GM18511 (cell line): ENCODE data around the gene CELA1.
"Not testable (repeated sequence)": the region's sequence is repeated elsewhere in the genome, so short reads cannot be mapped to it uniquely, and the experiment has no call there.

Source experiments
- ATAC-seq: cut with Tn5 transposase; IDR thresholded peaks from one replicate; pipeline ENCODE4 v1.9.1; 2021; ENCODE audit warnings: mild to moderate bottlenecking, moderate library complexity; ENCODE audit not compliant: unreplicated experiment

CELA1 gene

GRCh38 chr12:51349026-51349425 lies 2.5 kb upstream of the CELA1 start:
- no peak for ATAC-seq

GRCh38 chr12:51348116-51348515 lies 1.6 kb upstream of the CELA1 start:
- ATAC-seq: no peak

GRCh38 chr12:51345681-51346080 lies 798 bp downstream of the CELA1 start:
- ATAC-seq: no peak

GRCh38 chr12:51343201-51343600 lies 3.3 kb downstream of the CELA1 start:
- ATAC-seq: no peak

- ATAC-seq: no peak
These were observed 4.1 kb downstream of the CELA1 start for GRCh38 chr12:51342416-51342815.

GRCh38 chr12:51341251-51342007 lies 5.0 kb downstream of the CELA1 start:
- ATAC-seq: no peak

GRCh38 chr12:51339750-51340149 lies 6.7 kb downstream of the CELA1 start:
- ATAC-seq: no peak

- ATAC-seq: not testable (repeated sequence)
These were observed 9.1 kb downstream of the CELA1 start for GRCh38 chr12:51337336-51337735.

- ATAC-seq: no peak
These were observed 10.5 kb downstream of the CELA1 start for GRCh38 chr12:51335931-51336330.

- no peak for ATAC-seq
These were observed 11.7 kb downstream of the CELA1 start for GRCh38 chr12:51334764-51335163.

- ATAC-seq: no peak
These were observed 12.9 kb downstream of the CELA1 start for GRCh38 chr12:51333536-51333935.

GRCh38 chr12:51330186-51330585 lies 16.3 kb downstream of the CELA1 start:
- no peak for ATAC-seq

- ATAC-seq: no peak
These were observed 16.7 kb downstream of the CELA1 start for GRCh38 chr12:51329742-51330141.

- ATAC-seq: no peak
These were observed 17.9 kb downstream of the CELA1 start for GRCh38 chr12:51328587-51328986.

- peak; percentile 54 for ATAC-seq
These were observed 19.6 kb downstream of the CELA1 start for GRCh38 chr12:51326698-51327439.

GRCh38 chr12:51324953-51325352 lies 21.5 kb downstream of the CELA1 start:
- no peak for ATAC-seq

GRCh38 chr12:51323966-51324895 lies 22.2 kb downstream of the CELA1 start, which contains the start of gene BIN2:
TSS of gene BIN2 (minus strand) at chr12:51324174. CDS start at chr12:51324102, 72 bp downstream.
- peak; percentile 76 for ATAC-seq

- ATAC-seq: peak; percentile 34
These were observed 23.0 kb downstream of the CELA1 start for GRCh38 chr12:51323317-51323960.

GRCh38 chr12:51322452-51322851 lies 24.0 kb downstream of the CELA1 start:
- no peak for ATAC-seq

- ATAC-seq: no peak
These were observed 24.6 kb downstream of the CELA1 start for GRCh38 chr12:51321882-51322281.
